ENCODE data around the gene MYZAP. TPM values are rescaled to one million over a fixed set of nuclear protein-coding genes. Genes with fewer than 3 reads are reported as not detected.

MYZAP gene
- 10 to 100 TPM; 12.1 to 23.0 (median 16.7) TPM for total RNA-seq

GRCh38 chr15:57591822-57592367, at the start of gene MYZAP:
Gene MYZAP, plus strand, starts transcription at chr15:57591904. Its CDS starts 131 bp downstream, at chr15:57592035.
- no peaks in the 10 kb centered on the region for H3K9me3 ChIP-seq
- TF ChIP-seq CTCF (IDR thresholded peaks at IDR 0.05) = no peak
- no peak for TF ChIP-seq POLR2AphosphoS5 (IDR thresholded peaks at IDR 0.05)
- no peak for TF ChIP-seq POLR2A (IDR thresholded peaks at IDR 0.05)
- peaks cover 3 to 15% of the 10 kb centered on the region in 2 donors for H3K4me1 ChIP-seq
- H3K27me3 ChIP-seq = no peaks in the 10 kb centered on the region
- peak in 1 of 2 donors; percentile 69 for DNase-seq (ENCODE audit: low spot score in 2 of 2)
- peak within 1 kb of the TSS; percentile 54 to 83 (median 70) for H3K4me3 ChIP-seq
- H3K27ac ChIP-seq = peak within 1 kb of the TSS; percentile 81 to 88
- intact Hi-C loops (cut with DNase I; ENCODE audit: low total_unique reads) = no loop called here
- no peaks in the 10 kb centered on the region for H3K36me3 ChIP-seq

GRCh38 chr15:57542505-57542817, 49.2 kb upstream of the MYZAP start:
- Histone ChIP-seq H3K27ac (no peak overlapping the region), H3K36me3 (peaks cover 2% of the 10 kb centered on the region), H3K27me3 (no peaks in the 10 kb centered on the region), H3K4me1 (no peaks in the 10 kb centered on the region), H3K4me3 (no peak overlapping the region), H3K9me3 (no peaks in the 10 kb centered on the region)
- no peak for DNase-seq (ENCODE audit: low spot score in 2 of 2)
- TF ChIP-seq CTCF (IDR thresholded peaks at IDR 0.05) (no peak), POLR2A (IDR thresholded peaks at IDR 0.05) (no peak), POLR2AphosphoS5 (IDR thresholded peaks at IDR 0.05) (no peak)
- intact Hi-C loops (cut with DNase I; ENCODE audit: low total_unique reads) = no loop called here

- intact Hi-C loops (cut with DNase I; ENCODE audit: low total_unique reads) = no loop called here
- TF ChIP-seq POLR2A (IDR thresholded peaks at IDR 0.05) (no peak), POLR2AphosphoS5 (IDR thresholded peaks at IDR 0.05) (no peak), CTCF (IDR thresholded peaks at IDR 0.05) (no peak)
- Histone ChIP-seq H3K4me1 (peaks cover 0 to 2% of the 10 kb centered on the region in 2 donors), H3K36me3 (peaks cover 4% of the 10 kb centered on the region), H3K9me3 (no peaks in the 10 kb centered on the region), H3K4me3 (no peak overlapping the region), H3K27me3 (no peaks in the 10 kb centered on the region), H3K27ac (no peak overlapping the region)
- DNase-seq (ENCODE audit: low spot score in 2 of 2) = no peak
Observed at GRCh38 chr15:57544848-57545480, 46.7 kb upstream of the MYZAP start.

GRCh38 chr15:57545995-57546394, 45.7 kb upstream of the MYZAP start:
- Histone ChIP-seq H3K27ac (no peak overlapping the region), H3K9me3 (no peaks in the 10 kb centered on the region), H3K36me3 (peaks cover 4% of the 10 kb centered on the region), H3K4me3 (no peak overlapping the region), H3K4me1 (peaks cover 0 to 9% of the 10 kb centered on the region in 2 donors), H3K27me3 (no peaks in the 10 kb centered on the region)
- intact Hi-C loops (cut with DNase I; ENCODE audit: low total_unique reads) = no loop called here
- no peak for DNase-seq (ENCODE audit: low spot score in 2 of 2)
- TF ChIP-seq POLR2AphosphoS5 (IDR thresholded peaks at IDR 0.05) (no peak), POLR2A (IDR thresholded peaks at IDR 0.05) (no peak), CTCF (IDR thresholded peaks at IDR 0.05) (no peak)

GRCh38 chr15:57547243-57547755, 44.4 kb upstream of the MYZAP start:
- Histone ChIP-seq H3K4me1 (peaks cover 0 to 14% of the 10 kb centered on the region in 2 donors), H3K27ac (no peak overlapping the region), H3K4me3 (no peak overlapping the region), H3K27me3 (no peaks in the 10 kb centered on the region), H3K36me3 (peaks cover 4% of the 10 kb centered on the region), H3K9me3 (no peaks in the 10 kb centered on the region)
- DNase-seq (ENCODE audit: low spot score in 2 of 2) = no peak
- intact Hi-C loops (cut with DNase I; ENCODE audit: low total_unique reads) = no loop called here
- TF ChIP-seq POLR2A (IDR thresholded peaks at IDR 0.05) (no peak), CTCF (IDR thresholded peaks at IDR 0.05) (no peak)
